ENCODE results near the gene NAPSA.
"Not testable (repeated sequence)": the region's sequence is repeated elsewhere in the genome, so short reads cannot be mapped to it uniquely, and the experiment has no call there.

The NAPSA gene

DNA sequence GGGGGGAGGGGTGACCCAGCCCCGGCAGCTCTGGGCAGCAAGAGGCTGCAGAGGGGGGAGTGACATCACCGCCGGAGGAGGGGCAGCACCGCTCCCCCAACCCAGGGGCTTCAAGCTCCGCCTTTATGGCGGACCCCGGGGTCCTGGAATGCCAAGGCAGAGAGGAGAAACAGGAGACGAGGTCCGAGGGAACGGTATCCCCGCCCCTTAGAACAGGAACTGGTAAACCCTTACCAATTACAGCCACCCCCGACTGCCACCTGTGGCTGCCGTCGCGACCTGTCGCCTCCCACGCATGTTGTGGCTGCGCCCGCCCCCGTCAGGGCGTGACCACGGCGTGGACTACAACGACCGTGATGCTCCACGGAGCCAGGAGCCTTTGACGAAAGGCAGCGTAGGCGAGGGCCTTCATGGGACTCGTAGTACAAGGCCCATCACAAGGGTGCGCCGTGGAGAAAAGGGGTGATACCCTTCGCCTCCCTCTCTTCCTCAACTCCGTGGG lies 32.2 kb downstream of the NAPSA start:
- DNase-seq (ENCODE audit: low read depth, low spot score): peak; percentile 12
- ChIA-PET CTCF (interaction anchor here (1.0 to 1.6 kb wide), 4 partner anchors 15 to 372 kb away, joined by 3 to 5 read pairs (median 4); no protein-coding TSS in a partner anchor), POLR2A (interaction anchor here (0.8 kb wide), 1 partner anchor 24 kb away, joined by 3 read pairs; no protein-coding TSS in a partner anchor)
- peak overlapping the region; percentile 65 for H3K4me3 ChIP-seq (ENCODE audit: low read depth, low read length)
- TF ChIP-seq, protein P1, sequence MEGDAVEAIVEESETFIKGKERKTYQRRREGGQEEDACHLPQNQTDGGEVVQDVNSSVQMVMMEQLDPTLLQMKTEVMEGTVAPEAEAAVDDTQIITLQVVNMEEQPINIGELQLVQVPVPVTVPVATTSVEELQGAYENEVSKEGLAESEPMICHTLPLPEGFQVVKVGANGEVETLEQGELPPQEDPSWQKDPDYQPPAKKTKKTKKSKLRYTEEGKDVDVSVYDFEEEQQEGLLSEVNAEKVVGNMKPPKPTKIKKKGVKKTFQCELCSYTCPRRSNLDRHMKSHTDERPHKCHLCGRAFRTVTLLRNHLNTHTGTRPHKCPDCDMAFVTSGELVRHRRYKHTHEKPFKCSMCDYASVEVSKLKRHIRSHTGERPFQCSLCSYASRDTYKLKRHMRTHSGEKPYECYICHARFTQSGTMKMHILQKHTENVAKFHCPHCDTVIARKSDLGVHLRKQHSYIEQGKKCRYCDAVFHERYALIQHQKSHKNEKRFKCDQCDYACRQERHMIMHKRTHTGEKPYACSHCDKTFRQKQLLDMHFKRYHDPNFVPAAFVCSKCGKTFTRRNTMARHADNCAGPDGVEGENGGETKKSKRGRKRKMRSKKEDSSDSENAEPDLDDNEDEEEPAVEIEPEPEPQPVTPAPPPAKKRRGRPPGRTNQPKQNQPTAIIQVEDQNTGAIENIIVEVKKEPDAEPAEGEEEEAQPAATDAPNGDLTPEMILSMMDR (IDR thresholded peaks at IDR 0.05; ENCODE audit: insufficient read depth, low read length, missing control alignments): no peak

DNA sequence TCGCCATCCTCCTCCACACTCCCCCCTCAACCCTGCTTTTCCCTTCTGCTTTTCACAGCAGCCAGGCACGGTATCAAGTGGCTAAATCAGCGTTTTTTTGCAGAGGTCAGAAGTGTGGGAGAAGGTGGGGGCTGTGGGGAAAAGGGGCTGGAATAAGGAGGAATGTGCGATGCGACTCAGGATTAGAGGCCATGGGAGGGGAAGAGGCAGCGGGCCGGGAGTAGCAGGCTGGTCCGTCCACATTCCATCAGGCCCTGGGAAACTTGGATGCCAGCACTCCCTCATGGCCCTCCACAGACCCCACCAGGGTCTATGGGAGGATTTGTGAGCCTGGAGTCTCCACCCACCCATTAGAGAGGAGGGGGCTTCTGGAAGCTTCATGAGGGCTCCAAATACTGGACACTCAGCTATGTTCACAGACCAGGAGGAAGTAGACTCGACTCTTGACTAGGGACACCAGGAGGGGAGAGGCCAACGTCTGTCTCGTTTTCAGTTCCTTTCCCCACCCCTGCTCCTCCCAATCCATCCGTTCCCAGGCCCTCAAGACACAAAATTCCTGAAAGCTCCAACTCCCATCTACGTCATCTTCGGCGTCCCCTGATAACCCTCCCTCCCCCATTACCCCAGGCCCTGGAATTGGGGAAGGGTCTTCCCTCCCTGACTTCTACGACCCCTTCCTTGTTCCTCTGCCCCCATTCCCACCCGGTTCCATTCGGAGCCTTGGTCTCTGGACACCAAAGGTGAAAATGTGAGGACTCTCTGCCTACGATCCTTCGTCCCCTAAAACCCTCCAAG lies 33.0 kb downstream of the NAPSA start:
- ChIA-PET CTCF (interaction anchor here (0.9 to 1.3 kb wide), 3 partner anchors 19 to 373 kb away, joined by 3 to 4 read pairs (median 3); no protein-coding TSS in a partner anchor), POLR2A (no interaction called here)
- H3K4me3 ChIP-seq (ENCODE audit: low read depth, low read length): no peak overlapping the region
- DNase-seq (ENCODE audit: low read depth, low spot score): no peak
- TF ChIP-seq, protein P1 (IDR thresholded peaks at IDR 0.05; ENCODE audit: insufficient read depth, low read length, missing control alignments): no peak

GRCh38 chr19:50331994-50332243 lies 33.5 kb downstream of the NAPSA start:
- no peak overlapping the region for H3K4me3 ChIP-seq (ENCODE audit: low read depth, low read length)
- CTCF ChIA-PET: no interaction called here
- TF ChIP-seq, protein P1 (IDR thresholded peaks at IDR 0.05; ENCODE audit: insufficient read depth, low read length, missing control alignments): no peak
- POLR2A ChIA-PET: no interaction called here
- no peak for DNase-seq (ENCODE audit: low read depth, low spot score)

- H3K4me3 ChIP-seq (ENCODE audit: low read depth, low read length): no peak overlapping the region
- POLR2A ChIA-PET: no interaction called here
- CTCF ChIA-PET: interaction anchor here (1.1 kb wide), 1 partner anchor 452 kb away, joined by 3 read pairs; no protein-coding TSS in a partner anchor
- no peak for DNase-seq (ENCODE audit: low read depth, low spot score)
- TF ChIP-seq, protein P1 (IDR thresholded peaks at IDR 0.05; ENCODE audit: insufficient read depth, low read length, missing control alignments): no peak
These were observed 34.0 kb downstream of the NAPSA start for GRCh38 chr19:50331221-50331993.

- POLR2A ChIA-PET: no interaction called here
These were observed 34.9 kb downstream of the NAPSA start for GRCh38 chr19:50330365-50331078.

GRCh38 chr19:50329926-50330294 lies 35.5 kb downstream of the NAPSA start:
- CTCF ChIA-PET: interaction anchor here (1.1 kb wide), 1 partner anchor 454 kb away, joined by 3 read pairs; no protein-coding TSS in a partner anchor
- H3K4me3 ChIP-seq (ENCODE audit: low read depth, low read length): peak overlapping the region; percentile 37; the same call in 1 of the 2 replicates
- DNase-seq (ENCODE audit: low read depth, low spot score); POLR2A ChIA-PET: not testable (repeated sequence)

More at GRCh38 chr19:50330365-50331078, 34.9 kb downstream of the NAPSA start:
- CTCF ChIA-PET: interaction anchor here (1.1 kb wide), 1 partner anchor 453 kb away, joined by 3 read pairs; no protein-coding TSS in a partner anchor
- TF ChIP-seq, protein P1 (IDR thresholded peaks at IDR 0.05; ENCODE audit: insufficient read depth, low read length, missing control alignments): no peak
- H3K4me3 ChIP-seq (ENCODE audit: low read depth, low read length): no peak overlapping the region
- DNase-seq (ENCODE audit: low read depth, low spot score): no peak

All from AG04449 (cell line).